Neural progenitor cell (in vitro differentiated cells): Measurements from ENCODE around the gene PDF. TPM values are rescaled to one million over a fixed set of nuclear protein-coding genes. Genes with fewer than 3 reads are reported as not detected.

Experiments used
- DNase-seq: peaks from one replicate; pipeline ENCODE4 v3.0.0-alpha.2; 2016; ENCODE audit warnings: low spot score
- H2AFZ ChIP-seq: fragments of 200-600 bp; sonication (generic); replicated peaks from 2 replicates; pipeline ENCODE4 v1.6.1; 2016; ENCODE audit warnings: antibody characterized with exemption
- H3F3A ChIP-seq: fragments of 200-600 bp; sonication (generic); 2 replicates; pipeline ENCODE4 v1.6.1; 2016; ENCODE audit warnings: antibody characterized with exemption, low read depth
- H3K27ac ChIP-seq: fragments of 200-600 bp; sonication (generic); 2 replicates; pipeline ENCODE4 v1.5.1; 2016; ENCODE audit warnings: mild to moderate bottlenecking
- H3K27me3 ChIP-seq: fragments of 200-600 bp; sonication (generic); 2 replicates; pipeline ENCODE4 v1.6.1; 2016; ENCODE audit warnings: mild to moderate bottlenecking, moderate library complexity
- H3K36me3 ChIP-seq: fragments of 200-600 bp; sonication (generic); 2 replicates; pipeline ENCODE4 v1.5.1; 2016
- H3K4me1 ChIP-seq: fragments of 200-600 bp; sonication (generic); 2 replicates; pipeline ENCODE4 v1.6.1; 2016; ENCODE audit warnings: mixed run types
- H3K4me2 ChIP-seq: fragments of 200-600 bp; sonication (generic); 2 replicates; pipeline ENCODE4 v1.6.1; 2016
- H3K4me3 ChIP-seq: fragments of 200-600 bp; sonication (generic); 2 replicates; pipeline ENCODE4 v1.5.1; 2016
- H3K79me2 ChIP-seq: fragments of 200-600 bp; sonication (generic); 2 replicates; pipeline ENCODE4 v1.6.1; 2016; ENCODE audit warnings: low read depth
- H3K9ac ChIP-seq: fragments of 200-600 bp; sonication (generic); 2 replicates; pipeline ENCODE4 v1.6.1; 2016
- H3K9me3 ChIP-seq: fragments of 200-600 bp; sonication (generic); 2 replicates; pipeline ENCODE4 v1.5.1; 2016; ENCODE audit warnings: low read depth
- H4K20me1 ChIP-seq: fragments of 200-600 bp; sonication (generic); 2 replicates; pipeline ENCODE4 v1.6.1; 2016; ENCODE audit warnings: low read depth
- H3K27ac Mint-ChIP-seq: 3 replicates; pipeline ENCODE4 v1.8.0; 2021; ENCODE audit warnings: mixed read lengths
- H3K27me3 Mint-ChIP-seq: 2 replicates; pipeline ENCODE4 v1.8.0; 2022; ENCODE audit warnings: low read depth, mild to moderate bottlenecking, inconsistent platforms, moderate library complexity, mixed read lengths; ENCODE audit not compliant: insufficient read depth
- H3K36me3 Mint-ChIP-seq: 3 replicates; pipeline ENCODE4 v1.8.0; 2021; ENCODE audit warnings: mixed read lengths
- H3K4me1 Mint-ChIP-seq: 3 replicates; pipeline ENCODE4 v1.8.0; 2021; ENCODE audit warnings: mixed read lengths
- H3K4me3 Mint-ChIP-seq: 3 replicates; pipeline ENCODE4 v1.8.0; 2021; ENCODE audit warnings: mild to moderate bottlenecking, moderate library complexity, mixed read lengths
- H3K9me3 Mint-ChIP-seq: 3 replicates; pipeline ENCODE4 v1.8.0; 2020; ENCODE audit warnings: mixed read lengths
- CTCF ChIP-seq: fragments of 200-600 bp; sonication (generic); IDR thresholded peaks from 2 replicates; pipeline ENCODE4 v1.5.1; 2017; ENCODE audit warnings: antibody characterized with exemption, mild to moderate bottlenecking
- EZH2 ChIP-seq: fragments of 200-600 bp; sonication (generic); IDR thresholded peaks from 2 replicates; pipeline ENCODE4 v1.6.1; 2017; ENCODE audit warnings: antibody characterized with exemption, mild to moderate bottlenecking, moderate library complexity
- EZH2phosphoT487 ChIP-seq: fragments of 200-600 bp; sonication (generic); IDR thresholded peaks from 2 replicates; pipeline ENCODE4 v1.6.1; 2017; ENCODE audit warnings: antibody characterized with exemption
- total RNA-seq: library from RNA; depleted of rRNA; stranded (reverse); fragments of >200 nt; gene quantifications from 2 replicates; pipeline ENCODE4 v1.2.3, GENCODE V29; 2015; ENCODE audit warnings: low replicate concordance

The PDF gene
- total RNA-seq, 1 donor from 2014 or later = 12.9 TPM

GRCh38 chr16:69319826-69320739 is 10.3 kb downstream of the PDF start:
- no peaks in the 10 kb centered on the region for H3K4me1 Mint-ChIP-seq
- Histone ChIP-seq H3K36me3 (no peaks in the 10 kb centered on the region), H3K79me2 (peaks cover 34% of the 10 kb centered on the region), H4K20me1 (peaks cover 46% of the 10 kb centered on the region), H3F3A (peaks cover 3% of the 10 kb centered on the region), H2AFZ (no peak overlapping the region), H3K9ac (no peak overlapping the region), H3K4me2 (no peak overlapping the region), H3K4me3 (no peak overlapping the region), H3K4me1 (no peaks in the 10 kb centered on the region), H3K27ac (no peak overlapping the region), H3K9me3 (no peaks in the 10 kb centered on the region), H3K27me3 (no peaks in the 10 kb centered on the region)
- no peak for TF ChIP-seq EZH2
- no peak for TF ChIP-seq EZH2phosphoT487
- no peak for TF ChIP-seq CTCF
- H3K36me3 Mint-ChIP-seq = peaks cover 31% of the 10 kb centered on the region
- H3K27me3 Mint-ChIP-seq = peaks cover 3% of the 10 kb centered on the region
- no peak for DNase-seq
- no peak overlapping the region for H3K27ac Mint-ChIP-seq
- no peaks in the 10 kb centered on the region for H3K9me3 Mint-ChIP-seq
- no peak overlapping the region for H3K4me3 Mint-ChIP-seq

GRCh38 chr16:69319381-69319780 is 11.0 kb downstream of the PDF start:
- Mint-ChIP-seq H3K27ac (no peak overlapping the region), H3K9me3 (no peaks in the 10 kb centered on the region), H3K27me3 (peaks cover 3% of the 10 kb centered on the region), H3K4me1 (no peaks in the 10 kb centered on the region), H3K36me3 (peaks cover 31% of the 10 kb centered on the region), H3K4me3 (peak overlapping the region; percentile 11)
- Histone ChIP-seq H3K9me3 (no peaks in the 10 kb centered on the region), H4K20me1 (peaks cover 40% of the 10 kb centered on the region), H3K79me2 (peaks cover 34% of the 10 kb centered on the region), H3K9ac (no peak overlapping the region), H3K36me3 (no peaks in the 10 kb centered on the region), H3K4me2 (no peak overlapping the region), H3F3A (peaks cover 3% of the 10 kb centered on the region), H3K4me1 (no peaks in the 10 kb centered on the region), H3K27ac (no peak overlapping the region), H3K4me3 (no peak overlapping the region), H3K27me3 (no peaks in the 10 kb centered on the region), H2AFZ (no peak overlapping the region)
- TF ChIP-seq EZH2phosphoT487 = no peak
- TF ChIP-seq CTCF = no peak
- no peak for DNase-seq

GRCh38 chr16:69318911-69319289 is 11.5 kb downstream of the PDF start:
- Histone ChIP-seq H3F3A (peaks cover 3% of the 10 kb centered on the region), H4K20me1 (peaks cover 39% of the 10 kb centered on the region), H3K4me2 (no peak overlapping the region), H3K9me3 (no peaks in the 10 kb centered on the region), H3K27ac (no peak overlapping the region), H3K9ac (no peak overlapping the region), H3K4me3 (no peak overlapping the region), H3K36me3 (no peaks in the 10 kb centered on the region), H3K4me1 (no peaks in the 10 kb centered on the region), H3K79me2 (peaks cover 34% of the 10 kb centered on the region), H2AFZ (no peak overlapping the region), H3K27me3 (no peaks in the 10 kb centered on the region)
- Mint-ChIP-seq H3K27ac (no peak overlapping the region), H3K9me3 (no peaks in the 10 kb centered on the region), H3K27me3 (peaks cover 3% of the 10 kb centered on the region), H3K4me1 (no peaks in the 10 kb centered on the region), H3K4me3 (no peak overlapping the region), H3K36me3 (peaks cover 31% of the 10 kb centered on the region)
- TF ChIP-seq EZH2 (no peak), EZH2phosphoT487 (no peak), CTCF (no peak)
- no peak for DNase-seq
